A549 treated with dexamethasone at 1 μM for 4 hours (cell line): ENCODE results near the gene ZNF57. TPM values are rescaled to one million over a fixed set of nuclear protein-coding genes. Genes with fewer than 3 reads are reported as not detected.

Source experiments
- total RNA-seq: library from RNA; stranded (reverse); fragments of 200-300 nt; extraction: Qiagen RNA extraction; gene quantifications from 5 replicates; pipeline ENCODE4 v1.2.3, GENCODE V29; 2022

ZNF57 gene
- 3.9 to 6.0 TPM (median 4.5 TPM) in 5 replicates for total RNA-seq

DNA sequence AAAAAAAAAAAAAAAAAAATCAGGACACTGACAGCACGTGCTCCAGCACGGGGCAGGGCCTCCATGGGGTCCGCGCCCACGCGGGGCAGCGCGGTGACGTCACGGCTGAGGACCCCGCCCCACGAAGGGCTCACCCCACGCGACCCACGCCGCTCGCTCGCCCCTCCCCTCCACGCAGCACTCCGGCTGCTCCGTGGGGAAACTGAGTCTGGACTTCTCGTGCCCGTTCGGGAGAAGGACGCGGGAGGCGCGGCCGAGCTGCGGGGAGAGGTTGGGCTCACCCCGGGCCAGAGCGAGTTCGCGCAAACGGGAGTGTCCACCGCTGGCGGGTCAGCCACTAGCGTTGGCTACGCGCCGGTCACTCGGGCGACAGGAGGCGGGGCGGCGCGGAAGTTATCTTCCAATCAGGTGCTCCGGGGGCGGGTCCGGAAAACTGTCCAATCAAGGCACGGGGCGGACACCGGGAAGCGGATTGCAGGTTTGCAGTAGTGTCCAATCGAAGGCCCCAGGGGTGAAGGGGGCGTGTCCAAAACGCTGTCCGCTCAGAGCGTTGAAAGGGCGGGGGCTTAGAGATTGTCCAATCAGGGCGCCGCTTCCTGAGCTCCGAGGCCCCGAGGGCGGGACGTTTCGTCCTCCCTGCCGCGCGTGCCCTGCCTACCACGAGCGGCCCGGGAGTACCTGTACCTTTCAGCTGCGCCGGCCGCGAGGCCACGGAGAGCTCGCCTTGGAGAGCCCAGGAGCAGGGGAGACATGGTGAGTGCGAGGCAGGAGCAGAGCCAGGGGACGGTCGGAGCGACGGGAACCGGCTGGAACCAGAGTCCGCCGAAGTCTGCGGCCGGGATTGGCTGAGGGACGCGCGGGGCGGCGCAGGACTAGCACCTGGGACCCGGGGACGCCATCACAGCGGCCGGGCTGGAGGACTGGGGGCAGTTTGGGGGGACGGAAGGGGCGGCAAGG, at the start of gene ZNF57:
ZNF57 (plus strand) TSS at position 633 of the 957 bp plus-strand sequence; CDS start at position 751, 118 bp downstream.

GRCh38 chr19:2867025-2867991, 33.4 kb upstream of the ZNF57 start, which contains the start of gene ZNF556:
ZNF556 (plus strand) TSS chr19:2867335; CDS start chr19:2867422, 87 bp downstream.

GRCh38 chr19:2944775-2945574, 44.2 kb downstream of the ZNF57 start, which contains the start of gene ZNF77:
ZNF77 (minus strand) TSS chr19:2944971; CDS start chr19:2944840, 131 bp downstream.

Other genes with a start within 250 kb of the ZNF57 start
- gene GNG7, start 198.2 kb upstream of the ZNF57 start, total RNA-seq: 0.02 to 0.08 TPM (median 0.07 TPM) in 5 replicates
- gene DIRAS1, start 179.6 kb upstream of the ZNF57 start, total RNA-seq: 2.8 to 4.7 TPM (median 4.1 TPM) in 5 replicates
- 26.6 to 29.2 TPM (median 27.5 TPM) in 5 replicates for gene SLC39A3, start 160.9 kb upstream of the ZNF57 start, total RNA-seq
- 51.4 to 81.2 TPM (median 71.6 TPM) in 5 replicates for gene SGTA, start 117.7 kb upstream of the ZNF57 start, total RNA-seq
- 72.3 to 103 TPM (median 94.3 TPM) in 5 replicates for gene THOP1, start 115.4 kb upstream of the ZNF57 start, total RNA-seq
- gene ZNF554, start 81.1 kb upstream of the ZNF57 start, total RNA-seq: 0.67 to 1.1 TPM (median 0.93 TPM) in 5 replicates
- gene ZNF555, start 59.5 kb upstream of the ZNF57 start, total RNA-seq: 1.4 to 3.2 TPM (median 2.3 TPM) in 5 replicates
- gene ZNF556, start 33.6 kb upstream of the ZNF57 start, total RNA-seq: 0.01 to 0.19 TPM (median 0.04 TPM) in 5 replicates
- gene ZNF77, start 44.0 kb downstream of the ZNF57 start, total RNA-seq: 1.6 to 1.8 TPM (median 1.8 TPM) in 5 replicates
- 4.4 to 7.3 TPM (median 6.1 TPM) in 5 replicates for gene TLE6, start 76.6 kb downstream of the ZNF57 start, total RNA-seq
- 1.7 to 4.0 TPM (median 3.0 TPM) in 5 replicates for gene TLE2, start 128.4 kb downstream of the ZNF57 start, total RNA-seq
- 201 to 271 TPM (median 270 TPM) in 5 replicates for gene TLE5, start 161.6 kb downstream of the ZNF57 start, total RNA-seq
- 25.3 to 38.5 TPM (median 35.4 TPM) in 5 replicates for gene GNA11, start 193.4 kb downstream of the ZNF57 start, total RNA-seq
- 0.04 to 0.09 TPM (median 0.08 TPM) in 5 replicates for gene GNA15, start 235.1 kb downstream of the ZNF57 start, total RNA-seq